ENCODE results near the gene NTNG2. TPM values are rescaled to one million over a fixed set of nuclear protein-coding genes. Genes with fewer than 3 reads are reported as not detected.

Gene NTNG2
- total and polyA plus RNA-seq, 2 donors (not counting 1 experiment from before 2014, with no cell fraction given) = 1.3 to 2.1 TPM

- Histone ChIP-seq H2AFZ (ENCODE audit: low read length) (no peak overlapping the region), H3K27ac (ENCODE audit: insufficient read depth, low read length) (no peak overlapping the region), H3K4me1 (ENCODE audit: control insufficient read depth, extremely low read depth, insufficient read depth, low read length) (no peaks in the 10 kb centered on the region), H3K27me3 (ENCODE audit: control insufficient read depth, insufficient read depth, low read length) (peaks cover 14% of the 10 kb centered on the region), H3K4me3 (replicated peaks in 1 of 4; ENCODE audit: control extremely low read depth in 1 of 4, insufficient read depth in 1 of 4, low read depth in 3 of 4, low read length in 4 of 4) (no peak overlapping the region), H3K79me2 (ENCODE audit: control insufficient read depth, insufficient read depth, low read length) (no peaks in the 10 kb centered on the region), H4K20me1 (ENCODE audit: control insufficient read depth, extremely low read depth, insufficient read depth, low read length) (no peaks in the 10 kb centered on the region), H3K9ac (ENCODE audit: insufficient read depth, low read length) (no peak overlapping the region), H3K9me3 (ENCODE audit: control insufficient read depth, insufficient read depth, low read depth, low read length) (no peaks in the 10 kb centered on the region), H3K36me3 (ENCODE audit: control insufficient read depth, insufficient read depth, low read length) (no peaks in the 10 kb centered on the region), H3K4me2 (ENCODE audit: extremely low read depth, insufficient read depth, low read length) (no peak overlapping the region)
- TF ChIP-seq, protein P1, sequence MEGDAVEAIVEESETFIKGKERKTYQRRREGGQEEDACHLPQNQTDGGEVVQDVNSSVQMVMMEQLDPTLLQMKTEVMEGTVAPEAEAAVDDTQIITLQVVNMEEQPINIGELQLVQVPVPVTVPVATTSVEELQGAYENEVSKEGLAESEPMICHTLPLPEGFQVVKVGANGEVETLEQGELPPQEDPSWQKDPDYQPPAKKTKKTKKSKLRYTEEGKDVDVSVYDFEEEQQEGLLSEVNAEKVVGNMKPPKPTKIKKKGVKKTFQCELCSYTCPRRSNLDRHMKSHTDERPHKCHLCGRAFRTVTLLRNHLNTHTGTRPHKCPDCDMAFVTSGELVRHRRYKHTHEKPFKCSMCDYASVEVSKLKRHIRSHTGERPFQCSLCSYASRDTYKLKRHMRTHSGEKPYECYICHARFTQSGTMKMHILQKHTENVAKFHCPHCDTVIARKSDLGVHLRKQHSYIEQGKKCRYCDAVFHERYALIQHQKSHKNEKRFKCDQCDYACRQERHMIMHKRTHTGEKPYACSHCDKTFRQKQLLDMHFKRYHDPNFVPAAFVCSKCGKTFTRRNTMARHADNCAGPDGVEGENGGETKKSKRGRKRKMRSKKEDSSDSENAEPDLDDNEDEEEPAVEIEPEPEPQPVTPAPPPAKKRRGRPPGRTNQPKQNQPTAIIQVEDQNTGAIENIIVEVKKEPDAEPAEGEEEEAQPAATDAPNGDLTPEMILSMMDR (conservative IDR thresholded peaks at IDR 0.05 in 1 of 2, IDR thresholded peaks at IDR 0.05 in 1 of 2; ENCODE audit: low read depth in 1 of 2, low read length in 2 of 2) = no peak
- no peak for TF ChIP-seq EZH2 (IDR thresholded peaks at IDR 0.05; ENCODE audit: low read length, missing control alignments)
- no peak for DNase-seq (ENCODE audit: low read depth in 2 of 2)
These were observed 37.2 kb downstream of the NTNG2 start for GRCh38 chr9:132199056-132199455.

DNA sequence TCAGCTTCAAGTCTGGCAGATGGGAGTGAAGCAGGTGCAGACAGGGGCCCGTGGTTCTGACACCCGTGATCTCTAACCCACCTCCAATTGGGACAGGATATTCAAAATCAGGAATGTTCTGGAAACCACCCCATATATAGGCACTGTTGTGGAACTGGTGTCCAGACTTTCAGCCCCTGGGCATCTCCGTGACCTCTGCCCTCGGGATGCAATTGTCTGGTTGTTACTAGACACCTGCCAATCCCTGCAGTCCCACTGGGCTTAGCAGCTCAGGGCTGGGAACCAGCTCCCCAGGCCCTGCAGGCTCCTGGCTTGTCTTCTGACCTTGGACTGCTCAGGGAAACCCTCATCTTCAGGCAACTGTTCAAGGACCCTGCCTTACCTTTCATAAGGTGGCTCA, 38.8 kb downstream of the NTNG2 start:
- Histone ChIP-seq H3K4me1 (ENCODE audit: control insufficient read depth, extremely low read depth, insufficient read depth, low read length) (no peaks in the 10 kb centered on the region), H3K36me3 (ENCODE audit: control insufficient read depth, insufficient read depth, low read length) (no peaks in the 10 kb centered on the region), H3K9ac (ENCODE audit: insufficient read depth, low read length) (no peak overlapping the region), H3K4me3 (replicated peaks in 1 of 4; ENCODE audit: control extremely low read depth in 1 of 4, insufficient read depth in 1 of 4, low read depth in 3 of 4, low read length in 4 of 4) (no peak overlapping the region), H3K27ac (ENCODE audit: insufficient read depth, low read length) (no peak overlapping the region), H3K4me2 (ENCODE audit: extremely low read depth, insufficient read depth, low read length) (no peak overlapping the region), H2AFZ (ENCODE audit: low read length) (no peak overlapping the region), H3K27me3 (ENCODE audit: control insufficient read depth, insufficient read depth, low read length) (peaks cover 16% of the 10 kb centered on the region), H3K79me2 (ENCODE audit: control insufficient read depth, insufficient read depth, low read length) (no peaks in the 10 kb centered on the region), H4K20me1 (ENCODE audit: control insufficient read depth, extremely low read depth, insufficient read depth, low read length) (no peaks in the 10 kb centered on the region), H3K9me3 (ENCODE audit: control insufficient read depth, insufficient read depth, low read depth, low read length) (no peaks in the 10 kb centered on the region)
- TF ChIP-seq EZH2 (IDR thresholded peaks at IDR 0.05; ENCODE audit: low read length, missing control alignments) = no peak
- TF ChIP-seq, protein P1 (conservative IDR thresholded peaks at IDR 0.05 in 1 of 2, IDR thresholded peaks at IDR 0.05 in 1 of 2; ENCODE audit: low read depth in 1 of 2, low read length in 2 of 2) = no peak
- DNase-seq (ENCODE audit: low read depth in 2 of 2) = no peak

GRCh38 chr9:132201139-132201538, 39.3 kb downstream of the NTNG2 start:
- no peak for DNase-seq (ENCODE audit: low read depth in 2 of 2)
- Histone ChIP-seq H3K9me3 (ENCODE audit: control insufficient read depth, insufficient read depth, low read depth, low read length) (no peaks in the 10 kb centered on the region), H4K20me1 (ENCODE audit: control insufficient read depth, extremely low read depth, insufficient read depth, low read length) (no peaks in the 10 kb centered on the region), H2AFZ (ENCODE audit: low read length) (no peak overlapping the region), H3K79me2 (ENCODE audit: control insufficient read depth, insufficient read depth, low read length) (no peaks in the 10 kb centered on the region), H3K4me1 (ENCODE audit: control insufficient read depth, extremely low read depth, insufficient read depth, low read length) (no peaks in the 10 kb centered on the region), H3K27me3 (ENCODE audit: control insufficient read depth, insufficient read depth, low read length) (peaks cover 16% of the 10 kb centered on the region), H3K4me2 (ENCODE audit: extremely low read depth, insufficient read depth, low read length) (no peak overlapping the region), H3K4me3 (replicated peaks in 1 of 4; ENCODE audit: control extremely low read depth in 1 of 4, insufficient read depth in 1 of 4, low read depth in 3 of 4, low read length in 4 of 4) (no peak overlapping the region), H3K9ac (ENCODE audit: insufficient read depth, low read length) (no peak overlapping the region), H3K36me3 (ENCODE audit: control insufficient read depth, insufficient read depth, low read length) (no peaks in the 10 kb centered on the region), H3K27ac (ENCODE audit: insufficient read depth, low read length) (no peak overlapping the region)
- TF ChIP-seq EZH2 (IDR thresholded peaks at IDR 0.05; ENCODE audit: low read length, missing control alignments) = no peak
- TF ChIP-seq, protein P1 (conservative IDR thresholded peaks at IDR 0.05 in 1 of 2, IDR thresholded peaks at IDR 0.05 in 1 of 2; ENCODE audit: low read depth in 1 of 2, low read length in 2 of 2) = no peak
